Mesothelial cell of epicardium (in vitro differentiated cells): Measurements from ENCODE around the gene PRDX1. TPM values are rescaled to one million over a fixed set of nuclear protein-coding genes. Genes with fewer than 3 reads are reported as not detected.
"Not testable (repeated sequence)": the region's sequence is repeated elsewhere in the genome, so short reads cannot be mapped to it uniquely, and the experiment has no call there.

ENCODE experiments used
- DNase-seq, 2 experiments: peaks; one replicate each; pipeline ENCODE4 v3.0.0; 2021; ENCODE audit warnings: low spot score in 2 of 2; ENCODE audit not compliant: unreplicated experiment in 2 of 2
- H3K27ac Mint-ChIP-seq: 2 replicates; pipeline ENCODE4 v1.8.0; 2021; ENCODE audit warnings: mixed read lengths
- H3K27me3 Mint-ChIP-seq: 2 replicates; pipeline ENCODE4 v1.8.0; 2021; ENCODE audit warnings: low read depth, mixed read lengths
- H3K36me3 Mint-ChIP-seq: 2 replicates; pipeline ENCODE4 v1.8.0; 2021; ENCODE audit warnings: mixed read lengths
- H3K4me1 Mint-ChIP-seq: 2 replicates; pipeline ENCODE4 v1.8.0; 2021; ENCODE audit warnings: mixed read lengths
- H3K4me3 Mint-ChIP-seq: 2 replicates; pipeline ENCODE4 v1.8.0; 2021; ENCODE audit warnings: mild to moderate bottlenecking, moderate library complexity, mixed read lengths
- H3K9me3 Mint-ChIP-seq: 2 replicates; pipeline ENCODE4 v1.8.0; 2021; ENCODE audit warnings: mixed read lengths
- total RNA-seq: library from RNA; stranded (reverse); gene quantifications from 3 replicates; pipeline ENCODE4 v1.2.1, GENCODE V29; 2021
- TF ChIP-seq, protein P1 (sequence below): fragments of 200-600 bp; sonication (generic); IDR thresholded peaks from one replicate; pipeline ENCODE4 v1.5.0; 2021; ENCODE audit warnings: antibody characterized with exemption; ENCODE audit not compliant: unreplicated experiment

PRDX1 gene
- total RNA-seq, 1 donor from 2014 or later, result 154 TPM

DNA sequence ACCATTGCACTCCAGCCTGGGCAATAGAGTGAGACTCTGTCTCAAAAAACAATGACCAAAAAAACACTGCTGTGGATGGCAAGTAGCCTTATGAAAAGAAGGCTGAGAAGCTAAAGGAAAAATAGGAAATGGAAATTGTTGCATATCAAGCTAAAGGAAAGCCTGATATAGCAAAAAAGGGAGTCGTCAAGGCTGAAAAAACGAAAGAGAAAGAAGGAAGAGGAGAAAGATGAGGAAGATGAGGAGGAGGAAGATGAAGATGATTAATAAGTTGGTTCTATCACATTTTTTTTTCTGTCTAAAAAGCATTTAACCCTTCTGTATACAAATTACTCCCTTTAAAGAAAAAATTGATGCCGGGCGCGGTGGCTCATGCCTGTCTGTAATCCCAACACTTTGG, 10.2 kb upstream of the PRDX1 start:
- TF ChIP-seq, protein P1, sequence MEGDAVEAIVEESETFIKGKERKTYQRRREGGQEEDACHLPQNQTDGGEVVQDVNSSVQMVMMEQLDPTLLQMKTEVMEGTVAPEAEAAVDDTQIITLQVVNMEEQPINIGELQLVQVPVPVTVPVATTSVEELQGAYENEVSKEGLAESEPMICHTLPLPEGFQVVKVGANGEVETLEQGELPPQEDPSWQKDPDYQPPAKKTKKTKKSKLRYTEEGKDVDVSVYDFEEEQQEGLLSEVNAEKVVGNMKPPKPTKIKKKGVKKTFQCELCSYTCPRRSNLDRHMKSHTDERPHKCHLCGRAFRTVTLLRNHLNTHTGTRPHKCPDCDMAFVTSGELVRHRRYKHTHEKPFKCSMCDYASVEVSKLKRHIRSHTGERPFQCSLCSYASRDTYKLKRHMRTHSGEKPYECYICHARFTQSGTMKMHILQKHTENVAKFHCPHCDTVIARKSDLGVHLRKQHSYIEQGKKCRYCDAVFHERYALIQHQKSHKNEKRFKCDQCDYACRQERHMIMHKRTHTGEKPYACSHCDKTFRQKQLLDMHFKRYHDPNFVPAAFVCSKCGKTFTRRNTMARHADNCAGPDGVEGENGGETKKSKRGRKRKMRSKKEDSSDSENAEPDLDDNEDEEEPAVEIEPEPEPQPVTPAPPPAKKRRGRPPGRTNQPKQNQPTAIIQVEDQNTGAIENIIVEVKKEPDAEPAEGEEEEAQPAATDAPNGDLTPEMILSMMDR, result no peak
- Mint-ChIP-seq H3K4me1 (peaks cover 7% of the 10 kb centered on the region), H3K27ac (no peak overlapping the region), H3K36me3 (no peaks in the 10 kb centered on the region), H3K27me3 (peaks cover 68% of the 10 kb centered on the region), H3K9me3 (no peaks in the 10 kb centered on the region), H3K4me3 (no peak overlapping the region)
- DNase-seq, result no peak

DNA sequence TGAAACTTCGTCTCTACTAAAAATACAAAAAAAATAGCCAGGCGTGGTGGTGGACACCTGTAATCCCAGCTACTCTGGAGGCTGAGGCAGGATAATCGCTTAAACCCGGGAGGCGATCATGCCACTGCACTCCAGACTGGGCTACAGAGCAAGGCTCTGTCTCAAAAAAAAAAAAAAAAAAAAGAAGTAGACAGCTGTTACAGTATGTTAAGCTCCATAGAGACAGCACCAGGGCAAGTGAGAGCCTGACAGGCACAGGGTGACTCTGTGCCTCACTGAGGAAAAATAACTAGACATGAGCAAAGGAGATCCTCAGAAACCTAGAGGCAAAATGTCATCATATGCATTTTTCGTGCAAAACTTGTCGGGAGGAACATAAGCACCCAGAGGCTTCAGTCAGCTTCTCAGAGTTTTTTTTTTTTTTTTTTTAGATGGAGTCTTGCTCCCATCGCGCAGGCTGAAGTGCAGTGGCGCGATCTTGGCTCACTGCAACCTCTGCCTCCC, 9.0 kb upstream of the PRDX1 start:
- Mint-ChIP-seq H3K4me1 (peaks cover 7% of the 10 kb centered on the region), H3K36me3 (no peaks in the 10 kb centered on the region), H3K27me3 (peaks cover 66% of the 10 kb centered on the region), H3K27ac (no peak overlapping the region), H3K4me3 (no peak overlapping the region), H3K9me3 (no peaks in the 10 kb centered on the region)
- TF ChIP-seq, protein P1, result no peak
- no peak for DNase-seq

DNA sequence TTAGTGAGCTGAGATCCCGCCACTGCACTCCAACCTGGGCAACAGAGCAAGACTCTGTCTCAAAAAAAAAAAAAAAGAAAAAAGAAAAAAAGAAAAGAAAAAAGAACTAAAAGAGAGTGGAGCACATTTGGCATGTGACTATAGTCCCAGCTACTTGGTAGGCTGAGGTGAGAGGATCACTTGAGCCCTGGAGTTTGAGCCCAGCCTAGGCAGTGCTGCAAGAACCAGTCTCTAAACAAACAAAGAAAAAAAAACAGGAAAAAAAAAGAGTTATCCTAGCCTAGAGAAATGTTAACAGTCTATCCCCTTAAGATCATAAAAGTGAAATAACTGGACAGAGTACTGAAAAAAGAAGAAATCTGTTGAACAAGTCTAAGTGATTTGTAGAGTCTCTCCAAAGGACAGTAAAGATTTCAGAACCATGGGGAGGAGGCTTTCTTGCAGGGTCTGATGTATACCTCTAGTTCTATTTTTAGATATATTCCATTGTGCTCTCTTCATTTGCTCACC, 4.5 kb upstream of the PRDX1 start:
- no peak overlapping the region for H3K27ac Mint-ChIP-seq
- DNase-seq, result no peak
- H3K4me1 Mint-ChIP-seq, result peaks cover 19% of the 10 kb centered on the region
- no peak overlapping the region for H3K4me3 Mint-ChIP-seq
- H3K36me3 Mint-ChIP-seq, result no peaks in the 10 kb centered on the region
- H3K9me3 Mint-ChIP-seq, result no peaks in the 10 kb centered on the region
- TF ChIP-seq, protein P1, result no peak
- peaks cover 45% of the 10 kb centered on the region for H3K27me3 Mint-ChIP-seq

DNA sequence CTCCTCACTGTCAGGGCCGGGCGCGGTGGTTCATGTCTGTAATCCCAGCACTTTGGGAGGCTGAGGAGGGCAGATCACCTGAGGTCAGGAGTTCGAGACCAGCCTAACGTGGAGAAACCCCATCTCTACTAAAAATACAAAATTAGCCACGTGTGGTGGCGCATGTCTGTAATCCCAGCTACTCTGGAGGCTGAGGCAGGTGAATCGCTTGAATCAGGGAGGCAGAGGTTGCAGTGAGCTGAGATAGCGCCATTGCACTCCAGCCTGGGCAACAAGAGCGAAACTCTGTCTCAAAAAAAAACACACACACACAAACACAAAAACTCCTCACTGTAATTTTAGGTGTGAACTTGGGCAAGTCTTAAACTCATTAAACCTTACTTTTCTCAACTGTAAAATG, 2.3 kb upstream of the PRDX1 start:
- H3K27ac Mint-ChIP-seq, DNase-seq, H3K9me3 Mint-ChIP-seq, H3K4me3 Mint-ChIP-seq, H3K36me3 Mint-ChIP-seq: not testable (repeated sequence)
- Mint-ChIP-seq H3K27me3 (peaks cover 30% of the 10 kb centered on the region), H3K4me1 (peaks cover 27% of the 10 kb centered on the region)

DNA sequence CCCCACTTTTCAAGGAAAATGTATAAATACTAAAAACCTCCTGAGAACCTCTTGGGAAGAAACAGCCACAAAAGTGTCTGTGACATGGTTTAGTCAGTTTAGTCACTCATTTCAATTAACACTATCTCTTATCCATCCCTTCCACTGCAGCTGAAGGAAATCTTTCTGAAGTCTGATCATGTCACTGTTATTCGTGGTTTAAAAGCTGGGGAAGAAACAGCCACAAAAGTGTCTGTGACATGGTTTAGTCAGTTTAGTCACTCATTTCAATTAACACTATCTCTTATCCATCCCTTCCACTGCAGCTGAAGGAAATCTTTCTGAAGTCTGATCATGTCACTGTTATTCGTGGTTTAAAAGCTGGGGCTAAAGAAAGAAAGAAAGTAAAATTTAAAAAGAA, 1.8 kb upstream of the PRDX1 start:
- H3K9me3 Mint-ChIP-seq, H3K27ac Mint-ChIP-seq, H3K4me3 Mint-ChIP-seq, H3K36me3 Mint-ChIP-seq, DNase-seq: not testable (repeated sequence)
- peaks cover 26% of the 10 kb centered on the region for H3K27me3 Mint-ChIP-seq
- peaks cover 31% of the 10 kb centered on the region for H3K4me1 Mint-ChIP-seq

DNA sequence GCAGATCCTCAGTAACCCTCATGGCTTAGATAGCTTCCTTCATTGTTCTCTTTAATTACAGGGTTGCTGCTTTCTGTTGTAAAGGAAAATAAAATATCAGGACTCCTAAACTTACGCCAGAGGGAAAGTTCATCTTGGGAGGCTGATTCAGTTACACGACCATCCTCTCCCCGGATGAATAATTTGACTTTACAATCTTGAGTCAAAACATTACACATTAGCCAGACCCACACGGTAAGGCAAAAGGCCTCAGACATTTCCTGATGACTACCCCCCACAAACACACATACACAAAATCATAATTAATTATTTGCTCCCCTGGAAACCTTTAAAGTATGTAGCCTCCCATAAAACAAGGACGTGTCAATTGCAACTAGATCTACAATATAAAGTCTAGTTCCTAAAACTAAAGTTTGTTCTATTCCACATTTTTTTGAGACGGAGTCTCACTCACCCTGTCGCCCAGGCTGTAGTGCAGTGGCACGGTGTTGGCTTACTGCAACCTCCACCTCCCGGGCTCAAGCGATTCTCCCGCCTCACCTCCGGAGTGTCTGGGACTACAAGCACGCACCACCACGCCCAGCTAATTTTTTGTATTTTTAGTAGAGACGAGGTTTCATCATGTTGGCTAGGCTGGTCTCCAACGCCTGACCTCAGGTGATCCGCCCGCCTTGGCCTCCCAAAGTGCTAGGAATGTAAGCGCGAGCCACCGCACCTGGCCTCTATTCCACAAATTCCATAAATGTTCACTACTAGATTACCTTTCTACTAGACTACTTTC, 830 bp upstream of the PRDX1 start:
- peak overlapping the region; percentile 91 for H3K27ac Mint-ChIP-seq
- peaks cover 20% of the 10 kb centered on the region for H3K27me3 Mint-ChIP-seq
- DNase-seq, result no peak
- TF ChIP-seq, protein P1, result no peak
- H3K36me3 Mint-ChIP-seq, result no peaks in the 10 kb centered on the region
- H3K4me3 Mint-ChIP-seq, result peak overlapping the region; percentile 94
- no peaks in the 10 kb centered on the region for H3K9me3 Mint-ChIP-seq
- H3K4me1 Mint-ChIP-seq, result peaks cover 31% of the 10 kb centered on the region

DNA sequence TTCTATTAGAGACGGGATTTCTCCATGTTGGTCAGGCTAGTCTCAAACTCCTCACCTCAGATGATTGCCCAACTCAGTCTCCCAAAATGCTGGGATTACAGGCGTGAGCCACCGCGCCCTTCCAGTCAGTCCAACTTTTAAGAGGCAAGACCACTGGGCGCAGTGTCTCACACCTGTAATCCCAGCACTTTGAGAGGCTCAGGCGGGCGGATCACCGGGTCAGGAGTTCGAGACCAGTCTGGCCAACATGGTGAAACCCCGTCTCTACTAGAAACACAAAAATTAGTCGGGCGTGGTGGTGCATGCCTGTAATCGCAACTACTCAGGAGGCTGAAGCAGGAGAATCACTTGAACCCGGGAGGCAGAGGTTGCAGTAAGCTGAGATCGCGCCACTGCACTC, 1.9 kb downstream of the PRDX1 start:
- H3K27ac Mint-ChIP-seq, DNase-seq, H3K27me3 Mint-ChIP-seq, H3K9me3 Mint-ChIP-seq: not testable (repeated sequence)
- Mint-ChIP-seq H3K36me3 (peaks cover 22% of the 10 kb centered on the region), H3K4me3 (peak overlapping the region; percentile 94), H3K4me1 (peaks cover 26% of the 10 kb centered on the region)
